KOPT-K1 (cell line): Measurements from ENCODE around the gene TOMM22.
"Not testable (repeated sequence)": the region's sequence is repeated elsewhere in the genome, so short reads cannot be mapped to it uniquely, and the experiment has no call there.

Source experiments
- H3K27ac ChIP-seq: fragments of 200-600 bp; sonication (generic); 2 replicates; pipeline ENCODE4 v1.5.1; 2016; ENCODE audit warnings: antibody characterized with exemption, mild to moderate bottlenecking, low read depth, low read length; ENCODE audit not compliant: poor library complexity, severe bottlenecking
- H3K36me3 ChIP-seq: fragments of 200-600 bp; sonication (generic); 2 replicates; pipeline ENCODE4 v1.5.1; 2017; ENCODE audit warnings: antibody characterized with exemption, mild to moderate bottlenecking, low read length, moderate library complexity; ENCODE audit not compliant: insufficient read depth
- H3K9me3 ChIP-seq: fragments of 200-600 bp; sonication (generic); 2 replicates; pipeline ENCODE4 v1.5.1; 2017; ENCODE audit warnings: antibody characterized with exemption, low read length, mild to moderate bottlenecking; ENCODE audit not compliant: insufficient read depth, poor library complexity, severe bottlenecking

The TOMM22 gene

DNA sequence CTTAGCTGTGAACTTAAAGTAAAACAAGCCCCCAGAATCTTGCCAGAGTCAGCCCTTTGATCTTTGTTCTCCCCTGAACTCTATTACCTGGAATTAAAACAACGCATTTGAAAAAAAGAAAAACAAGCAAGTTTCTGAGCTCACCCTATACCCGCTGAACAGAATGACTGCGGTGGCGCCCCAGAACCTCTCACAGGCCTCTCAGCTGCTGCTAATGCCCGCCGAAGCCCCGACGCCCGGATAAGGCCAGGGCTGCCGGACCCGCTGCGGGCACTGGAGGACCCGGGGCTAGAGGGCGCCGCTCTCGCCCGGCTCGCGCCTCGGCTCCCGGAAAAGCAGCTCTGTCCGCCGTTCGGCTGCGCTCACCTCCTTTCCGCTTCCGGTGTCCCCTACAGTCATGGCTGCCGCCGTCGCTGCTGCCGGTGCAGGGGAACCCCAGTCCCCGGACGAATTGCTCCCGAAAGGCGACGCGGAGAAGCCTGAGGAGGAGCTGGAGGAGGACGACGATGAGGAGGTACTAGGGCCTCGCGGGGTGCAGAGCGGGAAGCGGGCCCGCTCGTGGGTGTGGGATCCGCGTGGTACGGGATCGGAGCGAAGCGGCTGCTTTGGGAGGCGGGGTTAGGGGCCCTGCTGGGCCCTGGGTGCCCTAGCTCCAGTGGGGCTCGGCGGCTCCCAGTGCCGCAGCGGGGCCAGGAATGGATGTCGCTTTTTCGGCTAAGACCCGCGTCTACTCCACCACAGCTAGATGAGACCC lies at the start of gene TOMM22:
Gene TOMM22 (plus strand): TSS at position 376 of the 754 bp plus-strand sequence. CDS start 22 bp downstream, at position 398.
- no peaks in the 10 kb centered on the region for H3K9me3 ChIP-seq
- peaks cover 37% of the 10 kb centered on the region for H3K36me3 ChIP-seq
- H3K27ac ChIP-seq = peak within 1 kb of the TSS; percentile 79

DNA sequence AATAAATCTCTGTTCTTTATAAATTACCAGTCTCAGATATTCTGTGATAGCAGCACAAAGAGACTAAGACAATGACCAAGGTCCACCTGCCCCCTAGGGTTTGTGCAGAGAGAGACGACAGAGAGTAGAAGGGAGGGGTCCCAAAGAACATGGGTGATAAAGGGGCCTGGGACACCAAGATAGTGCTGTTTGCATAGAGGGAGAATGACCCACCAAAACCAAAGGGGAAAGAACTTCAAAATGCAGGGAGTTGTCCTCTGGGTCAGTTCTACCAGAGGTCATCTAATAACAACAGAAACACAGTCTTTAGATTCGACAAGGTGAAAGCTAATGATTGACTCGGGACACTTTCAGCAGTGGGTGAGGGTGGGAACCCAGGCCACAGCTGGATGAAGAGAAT lies 49.2 kb upstream of the TOMM22 start:
- no peaks in the 10 kb centered on the region for H3K36me3 ChIP-seq
- no peaks in the 10 kb centered on the region for H3K9me3 ChIP-seq
- no peak overlapping the region for H3K27ac ChIP-seq

GRCh38 chr22:38638216-38638615 lies 43.5 kb upstream of the TOMM22 start:
- H3K27ac ChIP-seq = no peak overlapping the region
- H3K9me3 ChIP-seq = no peaks in the 10 kb centered on the region

DNA sequence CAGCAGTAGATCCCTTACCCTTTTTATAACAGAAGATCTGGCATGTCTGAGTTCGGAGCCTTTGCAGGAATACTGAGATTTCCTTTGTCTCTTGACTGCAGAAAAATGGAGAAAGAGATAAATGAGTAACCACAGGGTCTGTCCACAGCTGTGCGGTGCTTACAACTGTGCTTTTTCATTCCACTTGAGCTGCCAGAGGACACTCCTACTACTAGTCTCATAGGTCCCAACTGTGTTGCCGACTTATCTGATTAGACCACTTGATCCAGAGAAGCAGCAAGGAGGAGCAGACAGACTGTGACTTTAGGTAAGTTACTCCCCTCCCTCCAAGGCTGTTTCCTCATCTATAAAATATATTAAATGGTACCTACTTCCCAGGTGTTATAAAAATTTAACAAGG lies 43.0 kb upstream of the TOMM22 start:
- H3K27ac ChIP-seq = no peak overlapping the region
- no peaks in the 10 kb centered on the region for H3K36me3 ChIP-seq
- no peaks in the 10 kb centered on the region for H3K9me3 ChIP-seq

More at GRCh38 chr22:38638216-38638615, 43.5 kb upstream of the TOMM22 start:
- no peaks in the 10 kb centered on the region for H3K36me3 ChIP-seq

DNA sequence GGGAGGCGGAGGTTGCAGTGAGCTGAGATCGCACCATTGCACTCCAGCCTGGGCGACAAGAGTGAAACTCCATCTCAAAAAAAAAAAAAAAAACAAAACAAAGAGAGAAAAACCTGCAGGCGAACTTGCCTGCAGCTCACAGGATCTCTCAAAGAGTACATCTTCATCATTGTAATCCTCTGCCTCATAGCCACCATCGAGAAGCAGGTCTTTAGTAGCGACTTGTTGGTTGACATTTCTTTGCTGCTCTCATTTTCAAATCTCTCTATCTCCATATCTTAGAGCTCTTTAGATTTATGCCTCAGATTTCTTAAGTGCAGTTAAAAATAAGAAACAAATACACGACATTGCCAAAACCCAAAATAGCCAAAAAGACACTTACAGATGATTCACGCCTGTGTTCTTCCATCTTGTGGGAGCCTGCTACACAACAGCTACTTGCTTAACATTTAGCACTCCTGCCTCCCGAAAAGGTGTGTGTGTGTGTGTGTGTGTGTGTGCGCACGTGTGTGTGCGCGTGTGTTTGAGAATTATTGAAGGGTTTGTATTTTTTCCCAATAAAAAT lies 40.2 kb upstream of the TOMM22 start:
- no peaks in the 10 kb centered on the region for H3K36me3 ChIP-seq
- no peaks in the 10 kb centered on the region for H3K9me3 ChIP-seq
- H3K27ac ChIP-seq = no peak overlapping the region

GRCh38 chr22:38644245-38644644 lies 37.5 kb upstream of the TOMM22 start:
- not testable (repeated sequence) for H3K9me3 ChIP-seq, H3K27ac ChIP-seq, H3K36me3 ChIP-seq

DNA sequence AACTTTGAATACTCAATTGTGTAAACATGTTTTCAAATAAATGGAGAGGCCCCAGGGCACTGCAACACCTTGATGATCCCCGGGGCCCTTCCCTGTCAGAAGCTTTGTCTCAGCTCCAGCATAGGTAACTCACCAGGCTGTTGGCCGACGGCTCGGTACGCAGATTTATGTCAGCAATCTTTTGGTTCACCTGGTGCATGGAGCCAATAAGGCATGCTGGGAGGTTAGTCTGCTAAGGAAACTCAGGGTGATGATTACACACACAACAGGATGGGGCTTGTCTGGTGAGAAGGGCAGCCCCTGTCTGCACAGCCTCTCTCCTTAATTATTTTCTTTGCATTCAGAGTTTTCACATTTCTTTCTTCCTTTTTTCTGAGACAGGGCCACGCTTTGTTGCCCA lies 36.3 kb upstream of the TOMM22 start:
- no peak overlapping the region for H3K27ac ChIP-seq
- H3K9me3 ChIP-seq = no peaks in the 10 kb centered on the region
- H3K36me3 ChIP-seq = no peaks in the 10 kb centered on the region

- no peak overlapping the region for H3K27ac ChIP-seq
- no peaks in the 10 kb centered on the region for H3K9me3 ChIP-seq
- H3K36me3 ChIP-seq = no peaks in the 10 kb centered on the region
Measured at GRCh38 chr22:38649841-38650522, 31.8 kb upstream of the TOMM22 start.

DNA sequence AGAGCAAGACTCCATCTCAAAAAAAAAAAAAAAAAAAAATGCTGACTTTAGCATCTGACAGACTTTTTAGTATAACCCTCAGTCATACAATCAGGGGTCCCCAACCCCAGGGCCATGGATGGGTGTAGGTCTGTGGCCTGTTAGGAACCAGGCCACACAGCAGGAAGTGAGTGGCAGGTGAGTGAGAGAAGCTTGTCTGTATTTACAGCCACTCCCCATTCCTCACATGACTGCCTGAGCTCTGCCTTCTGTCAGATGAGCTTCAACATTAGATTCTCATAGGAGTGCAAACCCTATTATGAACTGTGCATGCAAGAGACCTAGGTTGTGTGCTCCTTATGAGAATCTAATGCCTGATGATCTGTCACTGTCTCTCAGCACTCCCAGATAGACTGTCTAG lies 28.9 kb upstream of the TOMM22 start:
- H3K36me3 ChIP-seq = no peaks in the 10 kb centered on the region
- H3K27ac ChIP-seq = no peak overlapping the region
- no peaks in the 10 kb centered on the region for H3K9me3 ChIP-seq

DNA sequence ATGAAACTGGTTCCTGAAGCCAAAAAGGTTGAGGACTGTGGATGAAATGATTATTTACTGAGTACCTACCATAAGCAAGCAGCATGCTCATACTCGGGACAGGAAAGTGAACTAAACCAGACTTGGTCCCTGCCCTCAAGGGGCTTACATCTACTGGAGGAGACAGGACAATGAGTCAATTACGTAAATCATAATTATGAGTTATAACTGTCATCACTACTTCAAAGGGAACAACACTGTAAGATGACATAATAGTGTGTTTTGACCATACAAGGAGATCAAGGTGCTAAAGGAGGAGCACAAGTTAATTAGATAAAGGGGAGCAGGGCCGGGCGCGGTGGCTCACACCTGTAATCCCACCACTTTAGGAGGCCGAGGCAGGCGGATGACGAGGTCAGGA lies 28.0 kb upstream of the TOMM22 start:
- Histone ChIP-seq H3K9me3 (no peaks in the 10 kb centered on the region), H3K27ac (no peak overlapping the region), H3K36me3 (no peaks in the 10 kb centered on the region)

GRCh38 chr22:38655519-38656255 lies 26.1 kb upstream of the TOMM22 start:
- Histone ChIP-seq H3K9me3 (no peaks in the 10 kb centered on the region), H3K36me3 (no peaks in the 10 kb centered on the region), H3K27ac (peak overlapping the region; percentile 89)

- Histone ChIP-seq H3K27ac (peak within 1 kb of the TSS; percentile 89), H3K9me3 (no peaks in the 10 kb centered on the region), H3K36me3 (no peaks in the 10 kb centered on the region)
Measured at GRCh38 chr22:38656256-38657044, 25.3 kb upstream of the TOMM22 start, which contains the start of the genes CBY1 and FAM227A. CBY1 (plus strand) TSS chr22:38656638; CDS start chr22:38668055, 11,417 bp downstream. FAM227A (minus strand) TSS chr22:38656392; CDS start chr22:38650168, 6,224 bp downstream.

- peak overlapping the region; percentile 89 for H3K27ac ChIP-seq
- H3K9me3 ChIP-seq = no peaks in the 10 kb centered on the region
- H3K36me3 ChIP-seq = no peaks in the 10 kb centered on the region
Measured at GRCh38 chr22:38657045-38657909, 24.5 kb upstream of the TOMM22 start.
